Measurements from ENCODE around the gene CAMK1.

CAMK1 gene

DNA sequence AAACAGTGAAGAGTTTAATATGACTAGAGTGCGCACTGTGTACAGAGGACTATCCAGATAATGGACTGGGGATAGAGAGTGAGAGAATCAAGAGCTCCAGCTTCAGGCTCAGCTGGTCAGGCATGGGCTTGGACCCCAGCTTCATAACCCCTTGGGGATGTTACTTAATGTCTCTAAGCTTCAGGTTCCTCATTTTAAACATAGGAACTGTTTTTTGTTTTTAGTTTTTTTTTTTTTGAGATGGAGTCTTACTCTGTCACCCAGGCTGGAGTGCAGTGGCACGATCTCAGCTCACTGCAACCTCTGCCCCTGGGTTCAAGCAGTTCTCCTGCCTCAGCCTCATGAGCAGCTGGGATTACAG lies 48.1 kb downstream of the CAMK1 start:
- TF ChIP-seq, protein P1, sequence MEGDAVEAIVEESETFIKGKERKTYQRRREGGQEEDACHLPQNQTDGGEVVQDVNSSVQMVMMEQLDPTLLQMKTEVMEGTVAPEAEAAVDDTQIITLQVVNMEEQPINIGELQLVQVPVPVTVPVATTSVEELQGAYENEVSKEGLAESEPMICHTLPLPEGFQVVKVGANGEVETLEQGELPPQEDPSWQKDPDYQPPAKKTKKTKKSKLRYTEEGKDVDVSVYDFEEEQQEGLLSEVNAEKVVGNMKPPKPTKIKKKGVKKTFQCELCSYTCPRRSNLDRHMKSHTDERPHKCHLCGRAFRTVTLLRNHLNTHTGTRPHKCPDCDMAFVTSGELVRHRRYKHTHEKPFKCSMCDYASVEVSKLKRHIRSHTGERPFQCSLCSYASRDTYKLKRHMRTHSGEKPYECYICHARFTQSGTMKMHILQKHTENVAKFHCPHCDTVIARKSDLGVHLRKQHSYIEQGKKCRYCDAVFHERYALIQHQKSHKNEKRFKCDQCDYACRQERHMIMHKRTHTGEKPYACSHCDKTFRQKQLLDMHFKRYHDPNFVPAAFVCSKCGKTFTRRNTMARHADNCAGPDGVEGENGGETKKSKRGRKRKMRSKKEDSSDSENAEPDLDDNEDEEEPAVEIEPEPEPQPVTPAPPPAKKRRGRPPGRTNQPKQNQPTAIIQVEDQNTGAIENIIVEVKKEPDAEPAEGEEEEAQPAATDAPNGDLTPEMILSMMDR (IDR thresholded peaks at IDR 0.05; ENCODE audit: insufficient read depth, low read depth, low read length, missing control alignments) = no peak
- H3K4me3 ChIP-seq (ENCODE audit: low read depth, low read length) = no peak overlapping the region
- DNase-seq (ENCODE audit: low read depth) = no peak

DNA sequence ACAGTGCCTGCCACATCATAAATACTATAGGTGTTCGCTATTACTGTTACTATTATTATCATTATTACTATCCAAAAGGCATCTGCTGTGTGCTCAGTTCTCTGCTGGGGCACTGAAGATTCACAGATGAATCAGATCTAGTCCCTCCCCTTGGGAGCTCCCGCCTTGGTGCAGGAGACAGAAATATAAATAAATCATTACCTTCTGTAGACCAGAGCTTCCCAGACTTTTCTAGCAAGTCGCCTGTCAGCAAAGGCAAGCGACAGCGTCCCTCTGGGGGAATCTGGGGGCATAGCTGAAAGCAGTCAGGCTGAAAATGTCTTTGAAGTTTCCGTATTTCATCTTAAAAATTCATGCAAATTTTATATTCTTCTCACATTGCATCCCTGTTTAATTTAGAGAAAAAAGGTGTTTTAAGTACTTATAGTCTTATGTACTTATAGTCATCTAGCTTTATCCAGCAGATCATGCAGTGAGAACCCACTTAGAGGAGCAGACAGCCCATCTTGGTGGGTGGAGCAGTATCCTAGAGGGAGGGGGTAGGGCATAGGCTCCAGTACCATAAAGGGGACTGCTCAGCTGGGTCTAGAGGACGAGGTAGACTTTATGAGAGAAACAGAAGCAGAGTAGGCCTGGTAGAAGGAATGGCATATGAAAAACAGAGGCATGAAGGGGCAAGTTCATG lies 48.6 kb downstream of the CAMK1 start:
- no peak overlapping the region for H3K4me3 ChIP-seq (ENCODE audit: low read depth, low read length)
- no peak for DNase-seq (ENCODE audit: low read depth)
- TF ChIP-seq, protein P1 (IDR thresholded peaks at IDR 0.05; ENCODE audit: insufficient read depth, low read depth, low read length, missing control alignments) = no peak

DNA sequence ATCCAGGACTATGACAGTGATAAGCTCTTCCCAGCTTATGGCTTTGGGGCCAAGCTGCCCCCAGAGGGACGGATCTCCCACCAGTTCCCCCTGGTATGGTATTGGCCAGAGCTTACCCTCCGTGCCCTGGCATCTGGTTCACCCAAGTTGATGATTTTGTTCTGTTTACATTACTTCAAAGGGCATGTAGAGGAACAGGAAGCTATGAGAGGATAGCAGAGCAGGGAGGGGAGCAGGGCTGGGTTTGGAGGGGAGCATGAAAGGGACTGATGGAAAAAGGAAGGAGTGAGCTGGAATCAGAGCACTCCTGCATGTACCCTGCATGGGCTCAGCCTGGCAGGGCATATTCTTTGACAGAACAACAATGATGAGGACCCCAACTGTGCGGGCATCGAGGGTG lies 51.6 kb downstream of the CAMK1 start:
- TF ChIP-seq, protein P1 (IDR thresholded peaks at IDR 0.05; ENCODE audit: insufficient read depth, low read depth, low read length, missing control alignments) = no peak

DNA sequence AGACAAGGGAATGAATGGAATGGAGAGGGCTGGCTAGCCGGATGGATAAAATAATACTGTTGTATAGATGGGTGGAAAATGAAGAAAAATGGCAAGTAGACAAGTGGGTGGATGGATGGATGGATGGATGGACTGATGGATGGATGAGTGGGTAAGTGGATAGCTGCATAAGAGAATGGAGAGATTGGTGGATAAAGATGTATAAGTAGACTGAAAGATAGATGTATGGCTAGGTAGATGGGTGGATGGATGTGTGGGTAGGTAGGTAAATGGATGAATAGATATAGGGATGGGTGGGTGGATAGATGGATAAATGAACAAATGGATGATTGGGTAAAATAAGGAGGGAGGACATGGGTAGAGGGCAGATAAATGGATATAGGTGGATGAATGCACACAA lies 52.2 kb downstream of the CAMK1 start:
- no peak overlapping the region for H3K4me3 ChIP-seq (ENCODE audit: low read depth, low read length)
- TF ChIP-seq, protein P1 (IDR thresholded peaks at IDR 0.05; ENCODE audit: insufficient read depth, low read depth, low read length, missing control alignments) = no peak
- no peak for DNase-seq (ENCODE audit: low read depth)

More for the DNA sequence above, 51.6 kb downstream of the CAMK1 start:
- H3K4me3 ChIP-seq (ENCODE audit: low read depth, low read length) = no peak overlapping the region
- DNase-seq (ENCODE audit: low read depth) = no peak

DNA sequence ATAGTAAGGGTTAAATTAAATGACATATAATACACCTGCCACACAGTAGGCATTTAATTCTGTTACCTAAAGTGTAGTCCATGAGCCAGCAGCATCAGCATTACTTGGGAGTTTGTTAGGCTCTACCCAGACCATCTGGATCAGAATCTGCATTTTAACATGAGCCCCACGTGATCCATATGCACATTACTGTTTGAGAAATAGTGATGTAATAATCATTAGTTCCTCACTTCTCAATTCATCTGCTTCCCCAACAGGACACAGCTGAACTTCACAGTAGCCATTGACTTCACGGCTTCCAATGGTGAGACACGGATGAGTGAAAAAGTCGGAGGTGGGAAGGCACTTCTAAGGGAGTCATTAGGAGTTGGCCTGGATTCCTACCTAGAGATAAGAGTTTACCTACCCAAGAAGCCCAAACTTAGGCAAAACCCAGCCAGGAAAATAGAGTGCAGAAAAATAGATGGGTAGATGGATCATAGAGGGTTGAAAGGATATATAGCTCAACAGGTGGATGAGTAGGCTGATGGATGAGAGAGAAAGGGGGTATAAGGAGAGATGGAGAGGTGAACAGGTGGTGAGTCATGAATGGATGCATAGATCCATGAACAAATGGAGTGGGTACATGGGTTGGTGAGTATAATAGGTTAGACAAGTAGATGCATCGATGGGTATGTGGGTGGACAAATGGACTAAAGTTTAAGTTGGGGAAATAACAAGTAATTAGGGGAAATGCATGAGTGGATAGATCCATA lies 52.8 kb downstream of the CAMK1 start:
- H3K4me3 ChIP-seq (ENCODE audit: low read depth, low read length) = no peak overlapping the region
- TF ChIP-seq, protein P1 (IDR thresholded peaks at IDR 0.05; ENCODE audit: insufficient read depth, low read depth, low read length, missing control alignments) = no peak
- no peak for DNase-seq (ENCODE audit: low read depth)

DNA sequence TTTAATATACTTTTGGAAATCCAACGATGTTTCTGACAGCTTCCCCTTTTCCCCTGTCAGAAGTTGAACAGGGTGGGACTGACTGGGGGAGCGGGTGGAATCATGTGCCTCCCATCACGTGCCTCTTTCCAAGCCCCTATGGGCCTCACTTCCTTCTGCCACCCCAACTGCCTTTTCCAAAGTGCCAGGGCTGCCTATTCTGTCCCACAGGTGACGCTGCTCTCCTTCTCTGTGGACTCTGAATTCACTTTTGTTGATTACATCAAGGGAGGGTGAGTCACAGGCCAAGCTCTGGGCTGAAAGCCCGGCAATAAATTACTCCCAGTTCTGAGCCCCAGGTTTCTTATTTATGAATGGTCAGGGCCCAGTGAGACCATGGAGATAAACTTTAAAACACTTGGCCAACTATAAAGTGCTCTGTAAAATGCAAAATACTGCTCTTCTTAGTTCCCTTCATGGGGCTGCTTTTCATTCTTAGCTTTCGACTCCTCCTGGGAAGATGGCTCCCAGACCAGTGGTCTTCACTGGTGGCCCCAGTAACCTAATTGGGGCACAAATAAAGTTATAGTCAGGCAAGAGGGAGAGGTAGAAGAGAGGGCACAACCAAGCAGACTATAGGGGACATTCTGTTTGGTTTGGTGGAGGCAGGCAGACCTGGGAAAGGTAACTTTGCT lies 53.8 kb downstream of the CAMK1 start:
- DNase-seq (ENCODE audit: low read depth) = no peak
- TF ChIP-seq, protein P1 (IDR thresholded peaks at IDR 0.05; ENCODE audit: insufficient read depth, low read depth, low read length, missing control alignments) = peak; percentile 27
- no peak overlapping the region for H3K4me3 ChIP-seq (ENCODE audit: low read depth, low read length)
